HL-60 (cell line): Measurements from ENCODE around the gene CYP1B1.

Experiments
- DNase-seq, 2 experiments: peaks; one replicate each; pipeline ENCODE4 v3.0.0-alpha.2; 2010 to 2020; ENCODE audit warnings: low read depth in 1 of 2, low spot score in 1 of 2
- H3K27ac ChIP-seq: fragments of 250-450 bp; sonication (Bioruptor Pico); replicated peaks from 2 replicates; pipeline ENCODE4 v1.5.1; 2020; ENCODE audit warnings: mild to moderate bottlenecking, moderate library complexity
- H3K27me3 ChIP-seq: fragments of 250-450 bp; sonication (Bioruptor Pico); 2 replicates; pipeline ENCODE4 v1.5.1; 2021; ENCODE audit warnings: mild to moderate bottlenecking, moderate library complexity; ENCODE audit not compliant: insufficient read depth, poor library complexity, severe bottlenecking
- H3K4me3 ChIP-seq: replicated peaks from 2 replicates; pipeline ENCODE4 v1.5.1; 2011; ENCODE audit warnings: mild to moderate bottlenecking, control low read depth, low read length; ENCODE audit not compliant: insufficient read depth
- GABPA ChIP-seq: IDR thresholded peaks from 2 replicates; pipeline ENCODE4 v1.6.1; 2012; ENCODE audit warnings: low read depth
- POLR2AphosphoS5 ChIP-seq: IDR thresholded peaks from 2 replicates; pipeline ENCODE4 v1.6.1; 2012; ENCODE audit warnings: low read depth
- SPI1 ChIP-seq: IDR thresholded peaks from 2 replicates; pipeline ENCODE4 v1.6.1; 2012; ENCODE audit warnings: low read depth, mild to moderate bottlenecking, borderline replicate concordance
- TF ChIP-seq, protein P1 (sequence below): IDR thresholded peaks from 2 replicates; pipeline ENCODE4 v1.6.1; 2012; ENCODE audit warnings: low read depth; ENCODE audit not compliant: insufficient replicate concordance
- TF ChIP-seq, protein P2 (sequence below): IDR thresholded peaks from one replicate; pipeline ENCODE4 v1.5.1; 2011; ENCODE audit warnings: low read length, control low read depth, inconsistent platforms; ENCODE audit not compliant: insufficient read depth

Gene CYP1B1

DNA sequence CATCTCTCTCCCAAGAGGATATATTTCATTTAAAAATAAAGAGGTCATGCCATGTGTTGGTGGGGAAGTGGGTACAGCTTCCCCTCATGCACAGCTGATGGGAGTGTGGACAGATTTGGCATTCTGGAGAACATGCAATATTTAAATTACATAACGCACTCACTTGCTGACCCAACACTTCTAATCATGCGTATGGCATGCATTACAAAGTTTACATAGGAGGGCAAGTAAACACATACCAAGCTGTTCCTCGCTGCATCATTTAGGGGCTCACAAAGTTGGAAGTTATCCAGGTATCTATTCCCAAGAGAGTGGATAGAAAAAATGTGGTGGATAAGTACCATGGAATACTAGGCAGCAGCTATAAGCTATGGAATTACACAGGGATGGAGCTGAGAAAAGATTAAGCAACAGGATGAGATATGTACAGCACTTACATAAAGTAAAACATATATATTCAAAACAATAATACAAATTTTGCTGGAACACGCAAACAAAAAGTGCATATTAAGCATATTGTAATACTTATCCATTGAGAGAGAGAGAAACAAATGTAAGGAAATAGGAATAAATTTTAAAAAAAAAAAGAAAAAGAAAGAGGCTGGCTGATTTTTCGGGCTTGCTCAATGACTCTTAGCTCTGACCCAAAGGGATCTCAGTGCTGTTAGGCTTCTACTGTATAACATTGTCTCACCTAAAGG is 11.0 kb downstream of the CYP1B1 start:
- no peak overlapping the region for H3K27ac ChIP-seq
- no peaks in the 10 kb centered on the region for H3K27me3 ChIP-seq
- peak in 1 of 2 experiments; percentile 11 for DNase-seq
- H3K4me3 ChIP-seq = no peak overlapping the region
- TF ChIP-seq, protein P1, sequence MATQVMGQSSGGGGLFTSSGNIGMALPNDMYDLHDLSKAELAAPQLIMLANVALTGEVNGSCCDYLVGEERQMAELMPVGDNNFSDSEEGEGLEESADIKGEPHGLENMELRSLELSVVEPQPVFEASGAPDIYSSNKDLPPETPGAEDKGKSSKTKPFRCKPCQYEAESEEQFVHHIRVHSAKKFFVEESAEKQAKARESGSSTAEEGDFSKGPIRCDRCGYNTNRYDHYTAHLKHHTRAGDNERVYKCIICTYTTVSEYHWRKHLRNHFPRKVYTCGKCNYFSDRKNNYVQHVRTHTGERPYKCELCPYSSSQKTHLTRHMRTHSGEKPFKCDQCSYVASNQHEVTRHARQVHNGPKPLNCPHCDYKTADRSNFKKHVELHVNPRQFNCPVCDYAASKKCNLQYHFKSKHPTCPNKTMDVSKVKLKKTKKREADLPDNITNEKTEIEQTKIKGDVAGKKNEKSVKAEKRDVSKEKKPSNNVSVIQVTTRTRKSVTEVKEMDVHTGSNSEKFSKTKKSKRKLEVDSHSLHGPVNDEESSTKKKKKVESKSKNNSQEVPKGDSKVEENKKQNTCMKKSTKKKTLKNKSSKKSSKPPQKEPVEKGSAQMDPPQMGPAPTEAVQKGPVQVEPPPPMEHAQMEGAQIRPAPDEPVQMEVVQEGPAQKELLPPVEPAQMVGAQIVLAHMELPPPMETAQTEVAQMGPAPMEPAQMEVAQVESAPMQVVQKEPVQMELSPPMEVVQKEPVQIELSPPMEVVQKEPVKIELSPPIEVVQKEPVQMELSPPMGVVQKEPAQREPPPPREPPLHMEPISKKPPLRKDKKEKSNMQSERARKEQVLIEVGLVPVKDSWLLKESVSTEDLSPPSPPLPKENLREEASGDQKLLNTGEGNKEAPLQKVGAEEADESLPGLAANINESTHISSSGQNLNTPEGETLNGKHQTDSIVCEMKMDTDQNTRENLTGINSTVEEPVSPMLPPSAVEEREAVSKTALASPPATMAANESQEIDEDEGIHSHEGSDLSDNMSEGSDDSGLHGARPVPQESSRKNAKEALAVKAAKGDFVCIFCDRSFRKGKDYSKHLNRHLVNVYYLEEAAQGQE = no peak
- peak; percentile 23; the same call in 1 of the 2 replicates for TF ChIP-seq SPI1

DNA sequence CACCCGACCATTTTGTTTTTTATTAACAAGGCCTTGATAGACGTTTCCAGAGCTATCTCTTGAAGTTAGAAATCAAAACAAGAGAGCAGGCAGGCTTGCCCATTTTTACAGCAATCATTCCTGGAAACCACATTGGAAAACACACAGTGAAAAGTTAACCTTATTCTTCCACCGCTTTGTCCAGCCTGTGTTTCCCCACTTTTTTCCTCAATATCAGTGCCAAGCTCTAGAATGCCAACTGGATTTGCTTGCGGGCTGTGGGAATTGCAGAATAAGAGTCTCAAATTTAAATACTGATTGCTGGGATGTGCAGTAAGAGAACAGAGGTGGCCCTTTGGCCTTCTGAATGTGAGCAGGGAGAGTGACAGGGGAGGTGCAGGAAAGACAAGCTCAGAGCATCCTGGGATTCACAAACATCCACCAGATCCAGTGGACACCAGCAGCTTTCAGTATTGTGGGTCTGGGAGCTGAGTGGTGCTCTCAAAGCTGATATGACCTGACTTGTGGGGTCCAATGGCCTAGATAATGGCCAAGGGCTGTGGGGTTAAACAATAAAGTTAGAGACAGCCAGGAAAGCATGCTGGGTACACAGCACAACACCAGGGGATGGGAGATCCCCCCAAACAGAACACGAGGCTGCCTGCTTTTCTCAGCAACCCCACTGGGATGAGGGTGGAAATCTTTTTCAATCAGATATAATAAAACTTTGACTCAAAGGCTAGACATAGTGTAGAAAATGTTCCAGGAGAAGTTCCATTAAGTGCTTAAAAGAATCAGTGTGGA is 15.5 kb downstream of the CYP1B1 start:
- no peak overlapping the region for H3K27ac ChIP-seq
- TF ChIP-seq, protein P2, sequence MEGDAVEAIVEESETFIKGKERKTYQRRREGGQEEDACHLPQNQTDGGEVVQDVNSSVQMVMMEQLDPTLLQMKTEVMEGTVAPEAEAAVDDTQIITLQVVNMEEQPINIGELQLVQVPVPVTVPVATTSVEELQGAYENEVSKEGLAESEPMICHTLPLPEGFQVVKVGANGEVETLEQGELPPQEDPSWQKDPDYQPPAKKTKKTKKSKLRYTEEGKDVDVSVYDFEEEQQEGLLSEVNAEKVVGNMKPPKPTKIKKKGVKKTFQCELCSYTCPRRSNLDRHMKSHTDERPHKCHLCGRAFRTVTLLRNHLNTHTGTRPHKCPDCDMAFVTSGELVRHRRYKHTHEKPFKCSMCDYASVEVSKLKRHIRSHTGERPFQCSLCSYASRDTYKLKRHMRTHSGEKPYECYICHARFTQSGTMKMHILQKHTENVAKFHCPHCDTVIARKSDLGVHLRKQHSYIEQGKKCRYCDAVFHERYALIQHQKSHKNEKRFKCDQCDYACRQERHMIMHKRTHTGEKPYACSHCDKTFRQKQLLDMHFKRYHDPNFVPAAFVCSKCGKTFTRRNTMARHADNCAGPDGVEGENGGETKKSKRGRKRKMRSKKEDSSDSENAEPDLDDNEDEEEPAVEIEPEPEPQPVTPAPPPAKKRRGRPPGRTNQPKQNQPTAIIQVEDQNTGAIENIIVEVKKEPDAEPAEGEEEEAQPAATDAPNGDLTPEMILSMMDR = no peak
- TF ChIP-seq, protein P1 = no peak
- TF ChIP-seq GABPA = no peak
- H3K27me3 ChIP-seq = no peaks in the 10 kb centered on the region
- H3K4me3 ChIP-seq = no peak overlapping the region
- DNase-seq = no peak

DNA sequence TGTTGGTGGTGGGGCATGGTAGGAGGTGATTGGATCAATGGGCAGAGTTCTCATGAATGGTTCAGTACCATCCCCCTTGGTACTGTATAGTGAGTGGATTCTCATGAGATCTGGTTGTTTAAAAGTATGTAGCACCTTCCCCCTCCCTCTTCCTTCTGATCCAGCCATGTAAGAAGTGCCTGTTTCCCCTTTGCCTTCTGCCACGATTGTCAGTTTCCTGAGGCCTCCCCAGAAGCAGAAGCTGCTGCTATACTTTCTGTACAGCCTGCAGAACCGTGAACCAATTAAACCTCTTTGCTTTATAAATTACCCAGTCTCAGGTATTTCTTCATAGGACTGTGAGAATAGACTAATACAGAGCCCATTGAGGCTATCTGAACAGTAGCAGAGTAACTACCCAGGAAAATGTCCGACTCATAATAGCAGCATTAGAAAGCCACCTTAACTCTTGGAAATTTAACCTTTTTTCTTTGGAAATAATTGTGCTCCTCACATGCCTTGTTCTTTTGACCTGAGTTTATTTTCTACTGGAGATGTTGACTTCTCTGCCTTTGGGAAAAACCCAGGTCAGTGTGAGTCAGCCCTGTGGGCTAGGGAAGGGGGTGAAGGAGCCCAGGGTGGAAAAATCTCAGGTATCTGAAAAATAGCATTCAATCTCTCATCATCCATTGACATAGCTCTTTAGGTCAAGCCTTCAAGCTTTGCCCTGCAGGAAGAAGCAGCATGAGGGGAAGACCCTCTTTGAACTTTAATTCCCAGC is 18.1 kb downstream of the CYP1B1 start:
- no peaks in the 10 kb centered on the region for H3K27me3 ChIP-seq
- H3K27ac ChIP-seq = no peak overlapping the region; the same call in 1 of the 2 replicates
- TF ChIP-seq POLR2AphosphoS5 (no peak), GABPA (no peak), SPI1 (no peak; the same call in 1 of the 2 replicates)
- TF ChIP-seq, protein P2 = no peak
- TF ChIP-seq, protein P1 = no peak
- peak in 1 of 2 experiments; percentile 65 for DNase-seq
- H3K4me3 ChIP-seq = no peak overlapping the region
